GM10266 (cell line): ENCODE results near the gene EGF.
"Not testable (repeated sequence)": the region's sequence is repeated elsewhere in the genome, so short reads cannot be mapped to it uniquely, and the experiment has no call there.

ENCODE experiments used
- DNase-seq: peaks from one replicate; pipeline ENCODE4 v3.0.0; 2012; ENCODE audit errors: extremely low spot score
- CTCF ChIP-seq: IDR thresholded peaks from 2 replicates; pipeline ENCODE4 v1.5.1; 2012; ENCODE audit warnings: mild to moderate bottlenecking, low read depth; ENCODE audit not compliant: control insufficient read depth, insufficient read depth; ENCODE audit errors: missing control alignments

EGF gene

DNA sequence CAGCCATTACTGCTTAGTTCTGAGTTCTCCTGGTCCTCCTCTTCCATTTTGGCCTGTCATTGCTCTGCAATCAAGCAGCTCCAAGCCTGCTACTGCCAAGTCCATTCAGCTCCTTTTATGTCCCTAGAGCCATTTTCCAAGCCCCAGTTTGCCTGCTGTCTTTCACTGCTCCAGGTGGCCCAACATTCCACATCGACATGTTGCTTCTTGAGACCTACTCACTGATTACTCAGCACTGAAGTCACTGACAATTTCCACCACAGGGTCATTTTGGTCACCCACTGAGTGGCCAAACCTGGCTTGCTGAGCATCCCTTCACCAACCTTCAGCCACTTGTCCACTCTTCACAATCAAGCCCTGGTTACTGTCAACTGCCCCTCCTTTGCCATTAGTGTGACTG lies 37.6 kb upstream of the EGF start:
- no peak for TF ChIP-seq CTCF
- DNase-seq = no peak

- DNase-seq = not testable (repeated sequence)
Observed at GRCh38 chr4:109875553-109875952, 37.1 kb upstream of the EGF start.

GRCh38 chr4:109876634-109877265 lies 35.9 kb upstream of the EGF start:
- no peak for DNase-seq
- no peak for TF ChIP-seq CTCF

- DNase-seq = peak; percentile 18
- TF ChIP-seq CTCF = no peak
Observed at GRCh38 chr4:109877400-109877799, 35.3 kb upstream of the EGF start.

- no peak for TF ChIP-seq CTCF
- DNase-seq = no peak
Observed at GRCh38 chr4:109878355-109878754, 34.3 kb upstream of the EGF start.

DNA sequence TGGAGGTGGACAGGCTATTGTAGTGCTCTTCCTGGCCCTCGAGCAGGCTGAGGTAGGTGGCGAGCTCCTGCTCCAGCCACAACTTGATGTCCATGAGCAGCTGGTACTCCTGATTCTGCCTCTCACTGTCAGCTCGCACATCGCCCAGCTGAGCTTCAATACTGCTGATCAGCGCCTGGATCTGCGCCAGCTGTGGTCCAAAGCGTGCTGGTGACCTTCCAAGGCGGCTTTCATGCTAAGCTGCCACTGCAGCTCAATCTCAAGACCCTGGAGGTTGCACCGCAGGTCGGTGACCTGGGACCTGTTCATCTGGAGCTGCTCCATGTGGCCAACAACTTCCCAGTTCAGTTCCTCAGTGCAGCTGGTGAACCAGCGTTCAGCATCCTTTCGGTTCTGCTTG lies 33.6 kb upstream of the EGF start:
- no peak for DNase-seq
- TF ChIP-seq CTCF = no peak

GRCh38 chr4:109879636-109880314 lies 32.9 kb upstream of the EGF start:
- no peak for DNase-seq
- no peak for TF ChIP-seq CTCF
